Measurements from ENCODE around the gene EIF4G3. TPM values are rescaled to one million over a fixed set of nuclear protein-coding genes. Genes with fewer than 3 reads are reported as not detected.
"Not testable (repeated sequence)": the region's sequence is repeated elsewhere in the genome, so short reads cannot be mapped to it uniquely, and the experiment has no call there.

The EIF4G3 gene
- polyA plus RNA-seq, 1 of the 3 experiments (the other 2 are of a cell fraction), result 32.0 TPM

GRCh38 chr1:21174230-21174629 is 2.5 kb downstream of the EIF4G3 start:
- no peak for DNase-seq
- Histone ChIP-seq H3K79me2 (ENCODE audit: insufficient read depth) (peaks cover 68% of the 10 kb centered on the region), H3K4me3 (ENCODE audit: low read depth in 2 of 2, low read length in 1 of 2) (peak overlapping the region; percentile 91 to 93), H2AFZ (ENCODE audit: low read depth) (no peak overlapping the region), H4K20me1 (ENCODE audit: insufficient read depth) (peaks cover 26% of the 10 kb centered on the region), H3K27ac (ENCODE audit: low read depth in 2 of 2, low read length in 1 of 2) (peak overlapping the region; percentile 53 to 76; a peak in 3 of 4 replicates), H3K27me3 (ENCODE audit: insufficient read depth) (no peaks in the 10 kb centered on the region), H3K4me2 (peak overlapping the region; percentile 76), H3K9me2 (no peaks in the 10 kb centered on the region), H3K36me3 (replicated peaks in 1 of 2; ENCODE audit: control insufficient read depth in 1 of 2, insufficient read depth in 2 of 2, low read length in 1 of 2) (peaks cover 0 to 15% of the 10 kb centered on the region in 2 experiments), H3F3A (replicated peaks; ENCODE audit: insufficient read depth) (peaks cover 29% of the 10 kb centered on the region), H3K4me1 (ENCODE audit: control insufficient read depth in 1 of 2, insufficient read depth in 2 of 2, low read depth in 1 of 2, low read length in 1 of 2) (peaks cover 0 to 6% of the 10 kb centered on the region in 2 experiments; a peak in 3 of 4 replicates), H3K9me3 (no peaks in the 10 kb centered on the region), H3K9ac (peak overlapping the region; percentile 86)
- ChIA-PET POLR2A (interaction anchor here (0.6 to 1.1 kb wide), 3 partner anchors 33 to 156 kb away, joined by 3 read pairs; no protein-coding TSS in a partner anchor), CTCF (interaction anchor here (0.8 kb wide), 1 partner anchor 21 kb away, joined by 7 read pairs; no protein-coding TSS in a partner anchor)
- WGBS (ENCODE audit: low lambda C conversion rate), result 27% methylated on average over 2 of the region's 2 CpGs
- TF ChIP-seq FOXM1 (IDR thresholded peaks at IDR 0.05; ENCODE audit: low read depth), result no peak
- TF ChIP-seq GABPA (IDR thresholded peaks at IDR 0.05; ENCODE audit: low read depth), result no peak
- no peak for TF ChIP-seq EZH2phosphoT487 (IDR thresholded peaks at IDR 0.05; ENCODE audit: borderline replicate concordance, low read depth)
- TF ChIP-seq YY1 (IDR thresholded peaks at IDR 0.05; ENCODE audit: low read depth), result no peak
- no peak for TF ChIP-seq EP300 (IDR thresholded peaks at IDR 0.05; ENCODE audit: borderline replicate concordance in 1 of 2, low read depth in 1 of 2, low read length in 1 of 2)
- TF ChIP-seq MEF2A (IDR thresholded peaks at IDR 0.05; ENCODE audit: borderline replicate concordance, low read depth), result no peak
- TF ChIP-seq REST (IDR thresholded peaks at IDR 0.05; ENCODE audit: low read depth, low read length), result no peak
- TF ChIP-seq NRF1 (IDR thresholded peaks at IDR 0.05; ENCODE audit: low read depth, low read length), result no peak
- no peak for TF ChIP-seq POLR2AphosphoS5 (IDR thresholded peaks at IDR 0.05; ENCODE audit: low read depth, low read length)
- no peak for TF ChIP-seq JUND (IDR thresholded peaks at IDR 0.05)
- TF ChIP-seq MAX (IDR thresholded peaks at IDR 0.05; ENCODE audit: low read depth), result no peak

GRCh38 chr1:21173096-21173495 is 3.6 kb downstream of the EIF4G3 start:
- H3K9ac ChIP-seq; H3K4me2 ChIP-seq; H3K4me1 ChIP-seq (ENCODE audit: control insufficient read depth in 1 of 2, insufficient read depth in 2 of 2, low read depth in 1 of 2, low read length in 1 of 2); H3K4me3 ChIP-seq (ENCODE audit: low read depth in 2 of 2, low read length in 1 of 2); POLR2A ChIA-PET; H2AFZ ChIP-seq (ENCODE audit: low read depth); H3K27ac ChIP-seq (ENCODE audit: low read depth in 2 of 2, low read length in 1 of 2); DNase-seq; H3K9me2 ChIP-seq; H3K27me3 ChIP-seq (ENCODE audit: insufficient read depth); H3K9me3 ChIP-seq: not testable (repeated sequence)
- WGBS (ENCODE audit: low lambda C conversion rate), result 82% methylated on average over 11 of the region's 12 CpGs
- H3K79me2 ChIP-seq (ENCODE audit: insufficient read depth), result peaks cover 79% of the 10 kb centered on the region
- H3F3A ChIP-seq (replicated peaks; ENCODE audit: insufficient read depth), result peaks cover 29% of the 10 kb centered on the region
- H3K36me3 ChIP-seq (replicated peaks in 1 of 2; ENCODE audit: control insufficient read depth in 1 of 2, insufficient read depth in 2 of 2, low read length in 1 of 2), result peaks cover 0 to 15% of the 10 kb centered on the region in 2 experiments
- CTCF ChIA-PET, result interaction anchor here (0.9 kb wide), 2 partner anchors 10 to 476 kb away, joined by 3 read pairs; no protein-coding TSS in a partner anchor
- peaks cover 26% of the 10 kb centered on the region for H4K20me1 ChIP-seq (ENCODE audit: insufficient read depth)
